Measurements from ENCODE around the gene NECTIN4. TPM values are rescaled to one million over a fixed set of nuclear protein-coding genes. Genes with fewer than 3 reads are reported as not detected.
A peak's percentile ranks its signal among the peaks of the same experiment; 100 is the strongest.

Gene NECTIN4
- total and polyA plus RNA-seq, 2 of the 13 experiments (the other 11 are each of a cell fraction or from before 2014, with no cell fraction given): 5.9 to 12.4 TPM

DNA sequence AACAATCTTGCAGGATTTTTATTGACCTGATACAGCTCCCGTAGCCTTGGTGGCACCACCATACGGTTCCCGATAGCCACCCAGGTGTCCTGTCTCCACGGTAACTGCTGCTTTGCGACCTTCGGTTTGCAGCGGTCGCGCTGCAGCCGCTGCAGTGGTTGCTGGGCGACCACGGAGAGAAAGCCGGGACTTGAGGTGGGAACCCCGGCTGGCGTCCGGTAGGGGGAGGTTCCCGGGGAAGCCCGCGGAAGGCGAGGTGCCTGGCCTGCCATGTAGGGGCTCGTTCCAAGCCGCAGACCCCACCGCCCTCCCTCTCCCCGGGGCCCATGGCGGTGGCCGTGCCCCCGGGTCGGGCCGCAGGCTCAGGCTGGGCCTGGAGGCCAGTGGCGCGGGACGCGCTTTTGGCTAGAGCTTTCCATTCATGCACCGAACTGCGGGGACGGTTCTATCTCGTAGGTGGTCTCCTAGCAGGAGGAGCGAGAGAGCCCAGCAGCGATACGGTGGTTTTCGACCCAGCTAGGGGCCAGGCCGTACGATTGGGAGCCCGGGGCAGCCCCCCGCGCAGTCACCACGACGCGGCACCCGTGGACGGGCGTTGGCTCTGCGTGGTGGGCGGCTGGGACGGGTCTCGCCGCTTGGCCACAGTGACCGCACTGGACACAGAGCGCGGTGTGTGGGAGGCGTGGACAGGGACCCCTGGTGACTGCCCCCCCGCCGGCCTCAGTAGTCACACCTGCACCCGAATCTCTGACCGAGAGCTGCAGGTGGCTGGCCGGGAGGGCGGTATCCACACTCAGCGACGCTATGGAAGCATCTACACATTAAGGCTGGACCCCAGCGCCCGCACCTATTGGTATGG lies 9.1 kb upstream of the NECTIN4 start, which contains the start of gene KLHDC9 (continued):
- TF ChIP-seq, protein P1, sequence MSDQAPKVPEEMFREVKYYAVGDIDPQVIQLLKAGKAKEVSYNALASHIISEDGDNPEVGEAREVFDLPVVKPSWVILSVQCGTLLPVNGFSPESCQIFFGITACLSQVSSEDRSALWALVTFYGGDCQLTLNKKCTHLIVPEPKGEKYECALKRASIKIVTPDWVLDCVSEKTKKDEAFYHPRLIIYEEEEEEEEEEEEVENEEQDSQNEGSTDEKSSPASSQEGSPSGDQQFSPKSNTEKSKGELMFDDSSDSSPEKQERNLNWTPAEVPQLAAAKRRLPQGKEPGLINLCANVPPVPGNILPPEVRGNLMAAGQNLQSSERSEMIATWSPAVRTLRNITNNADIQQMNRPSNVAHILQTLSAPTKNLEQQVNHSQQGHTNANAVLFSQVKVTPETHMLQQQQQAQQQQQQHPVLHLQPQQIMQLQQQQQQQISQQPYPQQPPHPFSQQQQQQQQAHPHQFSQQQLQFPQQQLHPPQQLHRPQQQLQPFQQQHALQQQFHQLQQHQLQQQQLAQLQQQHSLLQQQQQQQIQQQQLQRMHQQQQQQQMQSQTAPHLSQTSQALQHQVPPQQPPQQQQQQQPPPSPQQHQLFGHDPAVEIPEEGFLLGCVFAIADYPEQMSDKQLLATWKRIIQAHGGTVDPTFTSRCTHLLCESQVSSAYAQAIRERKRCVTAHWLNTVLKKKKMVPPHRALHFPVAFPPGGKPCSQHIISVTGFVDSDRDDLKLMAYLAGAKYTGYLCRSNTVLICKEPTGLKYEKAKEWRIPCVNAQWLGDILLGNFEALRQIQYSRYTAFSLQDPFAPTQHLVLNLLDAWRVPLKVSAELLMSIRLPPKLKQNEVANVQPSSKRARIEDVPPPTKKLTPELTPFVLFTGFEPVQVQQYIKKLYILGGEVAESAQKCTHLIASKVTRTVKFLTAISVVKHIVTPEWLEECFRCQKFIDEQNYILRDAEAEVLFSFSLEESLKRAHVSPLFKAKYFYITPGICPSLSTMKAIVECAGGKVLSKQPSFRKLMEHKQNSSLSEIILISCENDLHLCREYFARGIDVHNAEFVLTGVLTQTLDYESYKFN (CRISPR knock-in tag; conservative IDR thresholded peaks at IDR 0.05): 0 out of 2 replicates have a peak, but pooled peaks have one; percentile 6
- TF ChIP-seq ZNF549 (CRISPR knock-in tag; IDR thresholded peaks at IDR 0.05) (no peak), MTA1 (CRISPR knock-in tag; IDR thresholded peaks at IDR 0.05; ENCODE audit: borderline replicate concordance) (peak; percentile 77; the same call in 1 of the 2 replicates), RFXAP (CRISPR knock-in tag; IDR thresholded peaks at IDR 0.05; ENCODE audit: borderline replicate concordance) (0 out of 2 replicates have a peak, but pooled peaks have one; percentile 39), ZNF761 (CRISPR knock-in tag; conservative IDR thresholded peaks at IDR 0.05) (peak; percentile 40; the same call in 1 of the 2 replicates), HDAC2 (CRISPR knock-in tag; IDR thresholded peaks at IDR 0.05) (peak; percentile 34; the same call in 1 of the 2 replicates), ETV5 (CRISPR knock-in tag; IDR thresholded peaks at IDR 0.05; ENCODE audit: borderline replicate concordance) (peak; percentile 50; the same call in 1 of the 2 replicates), ZSCAN25 (CRISPR knock-in tag; IDR thresholded peaks at IDR 0.05) (peak; percentile 48; the same call in 1 of the 2 replicates), MXD4 (CRISPR knock-in tag; IDR thresholded peaks at IDR 0.05) (no peak), SALL1 (CRISPR knock-in tag; IDR thresholded peaks at IDR 0.05) (peak; percentile 47)
- TF ChIP-seq, protein P2, sequence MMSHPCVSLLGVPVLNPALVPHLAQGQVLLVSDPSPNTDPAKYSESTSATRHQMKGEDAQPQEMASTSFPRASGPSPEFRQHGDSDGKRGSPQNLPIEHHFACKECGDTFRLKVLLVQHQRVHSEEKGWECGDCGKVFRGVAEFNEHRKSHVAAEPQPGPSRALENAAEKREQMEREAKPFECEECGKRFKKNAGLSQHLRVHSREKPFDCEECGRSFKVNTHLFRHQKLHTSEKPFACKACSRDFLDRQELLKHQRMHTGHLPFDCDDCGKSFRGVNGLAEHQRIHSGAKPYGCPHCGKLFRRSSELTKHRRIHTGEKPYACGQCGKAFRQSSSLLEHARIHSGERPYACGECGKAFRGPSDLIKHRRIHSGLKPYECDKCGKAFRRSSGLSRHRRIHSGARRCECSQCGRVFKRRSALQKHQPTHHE (CRISPR knock-in tag; IDR thresholded peaks at IDR 0.05; ENCODE audit: borderline replicate concordance): no peak
- TF ChIP-seq, protein P3, sequence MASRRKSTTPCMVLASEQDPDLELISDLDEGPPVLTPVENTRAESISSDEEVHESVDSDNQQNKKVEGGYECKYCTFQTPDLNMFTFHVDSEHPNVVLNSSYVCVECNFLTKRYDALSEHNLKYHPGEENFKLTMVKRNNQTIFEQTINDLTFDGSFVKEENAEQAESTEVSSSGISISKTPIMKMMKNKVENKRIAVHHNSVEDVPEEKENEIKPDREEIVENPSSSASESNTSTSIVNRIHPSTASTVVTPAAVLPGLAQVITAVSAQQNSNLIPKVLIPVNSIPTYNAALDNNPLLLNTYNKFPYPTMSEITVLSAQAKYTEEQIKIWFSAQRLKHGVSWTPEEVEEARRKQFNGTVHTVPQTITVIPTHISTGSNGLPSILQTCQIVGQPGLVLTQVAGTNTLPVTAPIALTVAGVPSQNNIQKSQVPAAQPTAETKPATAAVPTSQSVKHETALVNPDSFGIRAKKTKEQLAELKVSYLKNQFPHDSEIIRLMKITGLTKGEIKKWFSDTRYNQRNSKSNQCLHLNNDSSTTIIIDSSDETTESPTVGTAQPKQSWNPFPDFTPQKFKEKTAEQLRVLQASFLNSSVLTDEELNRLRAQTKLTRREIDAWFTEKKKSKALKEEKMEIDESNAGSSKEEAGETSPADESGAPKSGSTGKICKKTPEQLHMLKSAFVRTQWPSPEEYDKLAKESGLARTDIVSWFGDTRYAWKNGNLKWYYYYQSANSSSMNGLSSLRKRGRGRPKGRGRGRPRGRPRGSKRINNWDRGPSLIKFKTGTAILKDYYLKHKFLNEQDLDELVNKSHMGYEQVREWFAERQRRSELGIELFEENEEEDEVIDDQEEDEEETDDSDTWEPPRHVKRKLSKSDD (CRISPR knock-in tag; IDR thresholded peaks at IDR 0.05; ENCODE audit: low read depth): 0 out of 2 replicates have a peak, but pooled peaks have one; percentile 28
- TF ChIP-seq, protein P4, sequence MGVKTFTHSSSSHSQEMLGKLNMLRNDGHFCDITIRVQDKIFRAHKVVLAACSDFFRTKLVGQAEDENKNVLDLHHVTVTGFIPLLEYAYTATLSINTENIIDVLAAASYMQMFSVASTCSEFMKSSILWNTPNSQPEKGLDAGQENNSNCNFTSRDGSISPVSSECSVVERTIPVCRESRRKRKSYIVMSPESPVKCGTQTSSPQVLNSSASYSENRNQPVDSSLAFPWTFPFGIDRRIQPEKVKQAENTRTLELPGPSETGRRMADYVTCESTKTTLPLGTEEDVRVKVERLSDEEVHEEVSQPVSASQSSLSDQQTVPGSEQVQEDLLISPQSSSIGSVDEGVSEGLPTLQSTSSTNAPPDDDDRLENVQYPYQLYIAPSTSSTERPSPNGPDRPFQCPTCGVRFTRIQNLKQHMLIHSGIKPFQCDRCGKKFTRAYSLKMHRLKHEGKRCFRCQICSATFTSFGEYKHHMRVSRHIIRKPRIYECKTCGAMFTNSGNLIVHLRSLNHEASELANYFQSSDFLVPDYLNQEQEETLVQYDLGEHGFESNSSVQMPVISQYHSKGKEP (CRISPR knock-in tag; IDR thresholded peaks at IDR 0.05): no peak

Measured in HepG2 (cell line).